ENCODE results near the gene NEU2. TPM values are rescaled to one million over a fixed set of nuclear protein-coding genes. Genes with fewer than 3 reads are reported as not detected.
A peak's percentile ranks its signal among the peaks of the same experiment; 100 is the strongest.

The NEU2 gene
- total and polyA plus RNA-seq, 2 of the 13 experiments (the other 11 are each of a cell fraction or from before 2014, with no cell fraction given): not detected

DNA sequence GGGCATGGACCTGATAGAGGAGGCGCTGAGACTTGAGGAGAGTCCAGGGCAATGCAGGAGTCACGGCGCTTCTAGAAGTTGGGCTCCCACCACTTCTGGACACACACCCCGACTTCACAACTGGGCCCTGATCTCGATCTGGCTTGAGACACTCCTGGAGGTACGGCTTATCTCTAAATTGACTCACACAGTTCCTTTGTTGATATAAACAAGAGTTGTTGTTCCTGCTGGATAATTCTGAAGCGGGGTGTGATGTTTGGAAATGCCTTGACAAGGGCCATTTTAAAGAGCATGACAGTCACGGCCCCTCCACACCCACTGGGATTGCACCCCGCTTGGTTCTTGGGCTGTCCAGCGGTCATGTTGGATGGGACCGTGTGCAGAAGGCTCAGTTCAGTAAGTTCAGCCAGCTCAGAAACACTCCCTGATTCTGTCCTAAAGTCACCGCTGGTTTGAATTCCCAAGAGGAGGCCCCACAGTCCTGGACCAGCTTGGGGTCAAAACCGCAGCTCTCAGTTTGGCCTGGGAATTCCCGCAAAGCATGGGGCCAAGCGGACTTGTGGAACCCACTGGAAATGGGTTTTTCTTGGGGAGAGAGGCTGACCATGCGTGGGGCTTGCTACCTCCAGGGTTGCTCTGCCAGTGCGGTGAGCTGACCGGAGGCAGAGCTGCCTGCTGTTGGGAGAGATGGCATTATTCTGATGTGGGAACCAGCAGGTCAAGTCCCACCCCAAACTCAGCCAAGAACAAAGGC lies 9.3 kb upstream of the NEU2 start:
- H3K27ac ChIP-seq (ENCODE audit: extremely low read length, insufficient read depth, low read length): no peak overlapping the region
- peak; percentile 16 for ATAC-seq
- WGBS (ENCODE audit: low lambda C conversion rate): 59% methylated on average over 14 of the region's 18 CpGs

More for the DNA sequence above, 9.3 kb upstream of the NEU2 start:
- CTCF ChIA-PET (ENCODE audit: low intra/inter-chr PET ratio, low total read pairs): no interaction called here
- H3K79me2 ChIP-seq (ENCODE audit: insufficient read depth, low read length): no peaks in the 10 kb centered on the region
- POLR2A ChIA-PET: interaction anchor here (2.5 kb wide), 1 partner anchor 10 kb away, joined by 12 read pairs; the partner anchor contains the start of gene NGEF
- in situ Hi-C loops (cut with HindIII; ENCODE audit: extremely low pct_ligation_motif_present, low pct_unique_long_range_greater_than_20kb): loop anchor here (10.0 kb wide), 1 partner anchor 168 kb away; no protein-coding TSS in a partner anchor
- H3K27me3 ChIP-seq (ENCODE audit: control insufficient read depth in 1 of 2, insufficient read depth in 2 of 2, low read length in 2 of 2): peaks cover 3 to 14% of the 10 kb centered on the region in 2 experiments; a peak in 2 of 5 replicates
- TF ChIP-seq HNRNPL (IDR thresholded peaks at IDR 0.05; ENCODE audit: low read depth, low read length) (no peak), RNF2 (conservative IDR thresholded peaks at IDR 0.05; ENCODE audit: low read depth) (no peak), U2AF1 (optimal IDR thresholded peaks at IDR 0.05; ENCODE audit: low read depth, low read length) (no peak), ZNF567 (CRISPR knock-in tag; IDR thresholded peaks at IDR 0.05; ENCODE audit: borderline replicate concordance) (no peak), KLF11 (CRISPR knock-in tag; IDR thresholded peaks at IDR 0.05) (no peak), NFATC3 (CRISPR knock-in tag; IDR thresholded peaks at IDR 0.05) (no peak), ZNF33A (CRISPR knock-in tag; IDR thresholded peaks at IDR 0.05; ENCODE audit: borderline replicate concordance) (no peak), NFYB (CRISPR knock-in tag; IDR thresholded peaks at IDR 0.05) (no peak)
- TF ChIP-seq, protein P1, sequence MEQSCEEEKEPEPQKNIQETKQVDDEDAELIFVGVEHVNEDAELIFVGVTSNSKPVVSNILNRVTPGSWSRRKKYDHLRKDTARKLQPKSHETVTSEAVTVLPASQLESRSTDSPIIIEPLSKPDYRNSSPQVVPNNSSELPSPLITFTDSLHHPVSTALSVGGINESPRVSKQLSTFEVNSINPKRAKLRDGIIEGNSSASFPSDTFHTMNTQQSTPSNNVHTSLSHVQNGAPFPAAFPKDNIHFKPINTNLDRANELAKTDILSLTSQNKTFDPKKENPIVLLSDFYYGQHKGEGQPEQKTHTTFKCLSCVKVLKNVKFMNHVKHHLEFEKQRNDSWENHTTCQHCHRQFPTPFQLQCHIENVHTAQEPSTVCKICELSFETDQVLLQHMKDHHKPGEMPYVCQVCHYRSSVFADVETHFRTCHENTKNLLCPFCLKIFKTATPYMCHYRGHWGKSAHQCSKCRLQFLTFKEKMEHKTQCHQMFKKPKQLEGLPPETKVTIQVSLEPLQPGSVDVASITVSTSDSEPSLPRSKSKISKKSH (CRISPR knock-in tag; IDR thresholded peaks at IDR 0.05; ENCODE audit: borderline replicate concordance): no peak
- TF ChIP-seq, protein P2, sequence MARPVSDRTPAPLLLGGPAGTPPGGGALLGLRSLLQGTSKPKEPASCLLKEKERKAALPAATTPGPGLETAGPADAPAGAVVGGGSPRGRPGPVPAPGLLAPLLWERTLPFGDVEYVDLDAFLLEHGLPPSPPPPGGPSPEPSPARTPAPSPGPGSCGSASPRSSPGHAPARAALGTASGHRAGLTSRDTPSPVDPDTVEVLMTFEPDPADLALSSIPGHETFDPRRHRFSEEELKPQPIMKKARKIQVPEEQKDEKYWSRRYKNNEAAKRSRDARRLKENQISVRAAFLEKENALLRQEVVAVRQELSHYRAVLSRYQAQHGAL (CRISPR knock-in tag; IDR thresholded peaks at IDR 0.05; ENCODE audit: not compliant biosample characterization): no peak
- TF ChIP-seq, protein P3, sequence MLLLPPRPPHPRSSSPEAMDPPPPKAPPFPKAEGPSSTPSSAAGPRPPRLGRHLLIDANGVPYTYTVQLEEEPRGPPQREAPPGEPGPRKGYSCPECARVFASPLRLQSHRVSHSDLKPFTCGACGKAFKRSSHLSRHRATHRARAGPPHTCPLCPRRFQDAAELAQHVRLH (CRISPR knock-in tag; IDR thresholded peaks at IDR 0.05; ENCODE audit: borderline replicate concordance, low read depth): no peak
- TF ChIP-seq, protein P4, sequence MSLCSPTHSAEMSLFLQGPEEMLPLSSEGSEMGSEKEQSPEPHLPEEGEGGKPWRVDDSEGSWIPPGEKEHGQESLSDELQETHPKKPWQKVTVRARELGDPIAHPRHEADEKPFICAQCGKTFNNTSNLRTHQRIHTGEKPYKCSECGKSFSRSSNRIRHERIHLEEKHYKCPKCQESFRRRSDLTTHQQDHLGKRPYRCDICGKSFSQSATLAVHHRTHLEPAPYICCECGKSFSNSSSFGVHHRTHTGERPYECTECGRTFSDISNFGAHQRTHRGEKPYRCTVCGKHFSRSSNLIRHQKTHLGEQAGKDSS (CRISPR knock-in tag; IDR thresholded peaks at IDR 0.05; ENCODE audit: borderline replicate concordance, low read depth): no peak
- no peak for DNase-seq (ENCODE audit: low spot score)
- BruUV-seq (replicated peaks): no TSS peak
- FAIRE-seq: no peak
- H3K36me3 ChIP-seq (replicated peaks in 1 of 2; ENCODE audit: control insufficient read depth in 1 of 2, insufficient read depth in 2 of 2, low read length in 2 of 2): no peaks in the 10 kb centered on the region
- H3K4me2 ChIP-seq (ENCODE audit: low read depth, low read length): no peak overlapping the region
- intact Hi-C loops (cut with micrococcal nuclease; ENCODE audit: unreplicated experiment): no loop called here
- H3K4me3 ChIP-seq (replicated peaks in 1 of 3; ENCODE audit: insufficient read depth in 1 of 3, low read depth in 2 of 3, low read length in 3 of 3): no peak overlapping the region
- H2AFZ ChIP-seq (ENCODE audit: low read length): no peak overlapping the region
- no peaks in the 10 kb centered on the region for H3K4me1 ChIP-seq (ENCODE audit: insufficient read depth, low read length)
- no peak overlapping the region for H3K9ac ChIP-seq (ENCODE audit: insufficient read depth, low read depth, low read length)
- no peaks in the 10 kb centered on the region for H3K9me3 ChIP-seq (ENCODE audit: low read length)
- H4K20me1 ChIP-seq (ENCODE audit: insufficient read depth, low read length): no peaks in the 10 kb centered on the region

All from HepG2 (cell line).